ENCODE data around the gene GLT1D1.

Gene GLT1D1

DNA sequence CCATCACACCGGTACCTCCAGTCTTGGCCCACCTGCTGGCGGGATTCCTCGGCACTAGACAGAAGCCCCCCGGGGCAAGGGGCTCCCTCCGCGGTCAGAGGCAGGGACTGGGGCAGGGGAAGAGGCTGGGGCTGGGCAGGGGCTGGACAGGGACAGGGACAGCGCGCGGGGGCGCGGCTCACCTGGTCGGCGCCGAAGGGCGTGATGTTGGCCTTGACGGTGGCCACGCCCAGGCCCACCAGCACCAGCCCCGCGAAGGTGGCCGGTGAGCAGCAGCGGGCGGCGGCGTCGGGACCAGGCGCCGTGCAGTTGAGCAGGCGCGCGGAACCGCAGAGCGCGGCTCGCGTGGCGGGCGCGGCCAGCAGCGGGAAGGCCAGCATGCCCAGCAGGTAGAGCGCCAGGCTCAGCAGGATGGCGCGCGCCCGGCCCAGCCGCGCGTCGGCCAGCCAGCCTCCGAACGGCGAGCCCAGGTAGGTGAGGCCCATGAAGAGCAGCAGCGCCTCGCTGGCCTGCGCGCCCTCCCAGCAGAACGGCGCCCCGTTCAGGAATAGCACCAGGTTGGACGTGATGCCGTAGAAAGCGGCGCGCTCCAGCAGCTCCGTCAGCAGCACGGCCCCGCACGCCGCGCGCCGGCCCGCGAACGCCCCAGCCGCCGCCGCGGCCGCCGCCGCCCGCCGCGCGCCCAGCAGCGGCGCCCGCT is 29.9 kb upstream of the GLT1D1 start:
- TF ChIP-seq, protein P1, sequence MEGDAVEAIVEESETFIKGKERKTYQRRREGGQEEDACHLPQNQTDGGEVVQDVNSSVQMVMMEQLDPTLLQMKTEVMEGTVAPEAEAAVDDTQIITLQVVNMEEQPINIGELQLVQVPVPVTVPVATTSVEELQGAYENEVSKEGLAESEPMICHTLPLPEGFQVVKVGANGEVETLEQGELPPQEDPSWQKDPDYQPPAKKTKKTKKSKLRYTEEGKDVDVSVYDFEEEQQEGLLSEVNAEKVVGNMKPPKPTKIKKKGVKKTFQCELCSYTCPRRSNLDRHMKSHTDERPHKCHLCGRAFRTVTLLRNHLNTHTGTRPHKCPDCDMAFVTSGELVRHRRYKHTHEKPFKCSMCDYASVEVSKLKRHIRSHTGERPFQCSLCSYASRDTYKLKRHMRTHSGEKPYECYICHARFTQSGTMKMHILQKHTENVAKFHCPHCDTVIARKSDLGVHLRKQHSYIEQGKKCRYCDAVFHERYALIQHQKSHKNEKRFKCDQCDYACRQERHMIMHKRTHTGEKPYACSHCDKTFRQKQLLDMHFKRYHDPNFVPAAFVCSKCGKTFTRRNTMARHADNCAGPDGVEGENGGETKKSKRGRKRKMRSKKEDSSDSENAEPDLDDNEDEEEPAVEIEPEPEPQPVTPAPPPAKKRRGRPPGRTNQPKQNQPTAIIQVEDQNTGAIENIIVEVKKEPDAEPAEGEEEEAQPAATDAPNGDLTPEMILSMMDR (IDR thresholded peaks at IDR 0.05; ENCODE audit: low read depth, low read length, missing control alignments), result no peak
- DNase-seq (ENCODE audit: low read depth), result no peak
- peak overlapping the region; percentile 94 for H3K4me3 ChIP-seq (ENCODE audit: low read depth, low read length)

DNA sequence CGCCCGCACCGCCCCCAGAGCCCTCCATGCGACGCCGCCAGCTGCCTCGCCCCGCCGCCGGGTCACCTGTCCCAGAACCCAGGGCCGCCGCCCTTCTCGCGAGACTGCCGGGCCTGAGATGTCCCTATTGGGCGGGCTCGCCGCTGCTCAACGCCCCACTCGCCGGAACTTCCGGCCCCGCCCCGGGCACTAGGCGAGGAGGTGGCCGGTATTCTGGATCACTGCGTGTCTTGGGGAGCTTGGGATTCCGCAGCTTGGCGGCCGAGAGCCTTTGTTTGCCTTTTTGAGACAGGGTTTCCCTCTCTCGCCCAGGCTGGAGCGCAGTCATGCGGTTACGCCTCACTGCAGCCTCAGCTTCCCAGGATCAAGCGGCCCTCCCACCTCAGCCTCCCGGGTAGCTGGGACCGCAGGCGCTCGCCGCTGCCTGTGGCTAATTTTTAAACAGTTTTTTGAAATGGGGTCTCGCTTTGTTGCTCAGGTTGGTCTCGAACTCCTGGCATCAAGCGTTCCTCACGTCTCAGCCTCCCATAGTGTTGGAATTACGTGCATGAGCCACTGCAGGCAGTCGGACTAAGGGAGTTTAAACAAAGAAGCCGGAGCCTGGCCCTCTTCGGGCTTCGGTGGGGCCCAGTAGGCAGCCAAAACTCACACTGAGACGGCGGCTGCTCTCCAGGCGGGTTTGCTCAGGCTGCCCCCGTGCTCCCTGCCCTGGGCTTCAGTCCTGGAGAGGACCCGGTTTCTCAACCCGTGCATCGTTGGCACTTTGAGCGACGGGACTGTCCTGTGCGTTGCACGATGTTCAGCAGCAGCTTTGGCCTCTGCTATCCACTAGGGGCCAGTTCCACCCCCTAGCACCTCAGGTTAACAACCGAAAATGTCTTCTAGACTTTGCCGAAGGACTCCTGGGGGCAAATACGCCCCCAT is 29.1 kb upstream of the GLT1D1 start, which contains the start of gene SLC15A4:
SLC15A4 (minus strand) TSS at position 43 of the 924 bp plus-strand sequence; CDS start at position 28, 15 bp downstream.
- peak within 1 kb of the TSS; percentile 94 for H3K4me3 ChIP-seq (ENCODE audit: low read depth, low read length)
- TF ChIP-seq, protein P1 (IDR thresholded peaks at IDR 0.05; ENCODE audit: low read depth, low read length, missing control alignments), result peak; percentile 35
- peak; percentile 82 for DNase-seq (ENCODE audit: low read depth)

- no peak overlapping the region for H3K4me3 ChIP-seq (ENCODE audit: low read depth, low read length)
- TF ChIP-seq, protein P1 (IDR thresholded peaks at IDR 0.05; ENCODE audit: low read depth, low read length, missing control alignments), result no peak
- DNase-seq (ENCODE audit: low read depth), result no peak
Observed at GRCh38 chr12:128825835-128826234, 27.4 kb upstream of the GLT1D1 start.

DNA sequence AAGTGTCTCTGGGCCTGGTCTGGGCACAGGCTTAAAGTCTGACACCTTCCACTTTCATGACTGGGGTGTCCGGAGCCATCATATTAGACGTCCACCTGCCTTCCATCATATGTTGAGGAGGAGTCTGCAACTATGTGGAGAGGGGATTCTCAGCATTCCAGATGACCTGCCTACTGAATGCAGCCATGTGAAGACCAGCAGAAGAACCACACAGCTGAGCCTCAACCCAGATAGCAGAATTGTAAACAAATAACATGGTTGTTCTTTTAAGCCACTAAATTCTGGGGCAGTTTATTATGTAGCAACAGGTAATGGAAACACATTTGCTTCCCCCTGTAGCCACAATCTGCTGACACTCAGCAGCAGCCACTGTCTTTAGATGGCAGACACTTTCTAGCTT is 25.6 kb upstream of the GLT1D1 start:
- DNase-seq (ENCODE audit: low read depth), result no peak
- TF ChIP-seq, protein P1 (IDR thresholded peaks at IDR 0.05; ENCODE audit: low read depth, low read length, missing control alignments), result no peak
- H3K4me3 ChIP-seq (ENCODE audit: low read depth, low read length), result no peak overlapping the region

DNA sequence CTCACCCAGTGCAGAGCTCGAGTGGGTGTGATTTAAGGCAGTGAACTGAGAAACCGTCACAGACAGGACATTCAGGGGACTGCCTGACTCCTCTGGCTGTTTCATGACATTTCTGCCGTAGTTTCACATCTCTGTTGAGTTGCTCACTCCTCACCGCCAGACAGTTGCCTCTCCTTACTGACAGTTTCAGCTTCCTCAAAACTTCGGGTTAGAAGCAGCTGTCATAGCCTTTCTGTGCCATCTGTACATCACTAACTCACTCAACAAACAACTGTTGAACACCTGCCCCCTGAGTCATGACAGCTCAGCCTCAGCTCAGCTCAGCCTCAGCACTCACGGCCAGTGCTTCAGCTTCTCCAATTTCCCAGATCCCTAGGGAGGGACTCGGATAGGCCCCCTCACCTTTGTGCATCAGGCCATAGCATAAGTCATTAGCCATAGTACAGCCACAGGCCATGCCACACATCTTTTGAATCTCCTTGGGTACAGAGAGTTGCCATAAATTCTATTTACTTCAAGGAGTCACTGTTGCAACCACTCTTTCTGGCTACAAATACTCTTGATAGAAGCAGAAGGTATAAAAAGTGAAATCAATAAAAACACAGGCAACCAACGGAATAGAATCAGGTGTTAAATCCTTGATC is 23.3 kb upstream of the GLT1D1 start:
- no peak overlapping the region; the same call in 1 of the 2 replicates for H3K4me3 ChIP-seq (ENCODE audit: low read depth, low read length)
- TF ChIP-seq, protein P1 (IDR thresholded peaks at IDR 0.05; ENCODE audit: low read depth, low read length, missing control alignments), result no peak
- peak; percentile 93 for DNase-seq (ENCODE audit: low read depth)

- no peak overlapping the region; the same call in 1 of the 2 replicates for H3K4me3 ChIP-seq (ENCODE audit: low read depth, low read length)
- peak; percentile 84 for DNase-seq (ENCODE audit: low read depth)
- TF ChIP-seq, protein P1 (IDR thresholded peaks at IDR 0.05; ENCODE audit: low read depth, low read length, missing control alignments), result no peak
Observed at GRCh38 chr12:128830505-128830893, 22.8 kb upstream of the GLT1D1 start.
